Adrenal gland (tissue), 5 donors: Measurements from ENCODE around the gene SRSF12.

Experiments
- CTCF ChIP-seq, 6 experiments: fragments of 450-650 bp in 4 of 6; fragments of 200-600 bp in 2 of 6; sonication (generic) in 1 of 6; IDR thresholded peaks; 1 replicate in 5 of 6; 2 replicates in 1 of 6; pipeline versions ENCODE4 v1.5.1 to v1.8.0; 2016 to 2021; ENCODE audit warnings: antibody characterized with exemption in 6 of 6, mild to moderate bottlenecking in 2 of 6, moderate library complexity in 1 of 6
- POLR2A ChIP-seq, 2 donors: fragments of 450-650 bp; IDR thresholded peaks; one replicate each; pipeline ENCODE4 v1.6.1; 2017; ENCODE audit warnings: antibody characterized with exemption in 2 of 2, mild to moderate bottlenecking in 2 of 2, moderate library complexity in 1 of 2
- donor health status: DM: no; HTN: no; CAD: no.

- TF ChIP-seq CTCF (IDR thresholded peaks at IDR 0.05), result no peak
- TF ChIP-seq POLR2A (IDR thresholded peaks at IDR 0.05), result no peak
Observed at GRCh38 chr6:89054208-89054607, 63.7 kb downstream of the SRSF12 start.
